ENCODE measurements around the gene TMEM79.

DNA sequence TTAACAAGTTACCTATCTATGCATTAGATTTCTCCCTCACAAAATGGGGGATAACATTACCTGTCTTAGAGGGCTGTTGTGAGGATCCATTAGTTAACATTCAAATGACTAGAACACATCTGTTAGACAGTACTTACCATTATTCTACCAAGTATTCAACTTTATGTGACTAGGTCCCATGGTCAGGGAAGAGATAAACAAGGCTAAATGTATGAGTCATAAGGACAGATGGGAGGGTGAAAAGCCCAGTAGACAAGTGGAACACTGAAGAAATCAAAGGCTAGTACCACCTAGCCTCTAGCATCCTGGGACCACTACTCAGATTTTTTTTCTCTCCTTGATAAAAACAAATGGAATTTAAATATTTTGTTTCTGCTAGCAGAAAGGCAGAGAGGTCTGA is 24.0 kb downstream of the TMEM79 start:
- TF ChIP-seq, protein P1, sequence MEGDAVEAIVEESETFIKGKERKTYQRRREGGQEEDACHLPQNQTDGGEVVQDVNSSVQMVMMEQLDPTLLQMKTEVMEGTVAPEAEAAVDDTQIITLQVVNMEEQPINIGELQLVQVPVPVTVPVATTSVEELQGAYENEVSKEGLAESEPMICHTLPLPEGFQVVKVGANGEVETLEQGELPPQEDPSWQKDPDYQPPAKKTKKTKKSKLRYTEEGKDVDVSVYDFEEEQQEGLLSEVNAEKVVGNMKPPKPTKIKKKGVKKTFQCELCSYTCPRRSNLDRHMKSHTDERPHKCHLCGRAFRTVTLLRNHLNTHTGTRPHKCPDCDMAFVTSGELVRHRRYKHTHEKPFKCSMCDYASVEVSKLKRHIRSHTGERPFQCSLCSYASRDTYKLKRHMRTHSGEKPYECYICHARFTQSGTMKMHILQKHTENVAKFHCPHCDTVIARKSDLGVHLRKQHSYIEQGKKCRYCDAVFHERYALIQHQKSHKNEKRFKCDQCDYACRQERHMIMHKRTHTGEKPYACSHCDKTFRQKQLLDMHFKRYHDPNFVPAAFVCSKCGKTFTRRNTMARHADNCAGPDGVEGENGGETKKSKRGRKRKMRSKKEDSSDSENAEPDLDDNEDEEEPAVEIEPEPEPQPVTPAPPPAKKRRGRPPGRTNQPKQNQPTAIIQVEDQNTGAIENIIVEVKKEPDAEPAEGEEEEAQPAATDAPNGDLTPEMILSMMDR (IDR thresholded peaks at IDR 0.05) = no peak
- TF ChIP-seq POLR2AphosphoS5 (IDR thresholded peaks at IDR 0.05) = no peak
